Measurements from ENCODE around the gene TRPM3.

TRPM3 gene

DNA sequence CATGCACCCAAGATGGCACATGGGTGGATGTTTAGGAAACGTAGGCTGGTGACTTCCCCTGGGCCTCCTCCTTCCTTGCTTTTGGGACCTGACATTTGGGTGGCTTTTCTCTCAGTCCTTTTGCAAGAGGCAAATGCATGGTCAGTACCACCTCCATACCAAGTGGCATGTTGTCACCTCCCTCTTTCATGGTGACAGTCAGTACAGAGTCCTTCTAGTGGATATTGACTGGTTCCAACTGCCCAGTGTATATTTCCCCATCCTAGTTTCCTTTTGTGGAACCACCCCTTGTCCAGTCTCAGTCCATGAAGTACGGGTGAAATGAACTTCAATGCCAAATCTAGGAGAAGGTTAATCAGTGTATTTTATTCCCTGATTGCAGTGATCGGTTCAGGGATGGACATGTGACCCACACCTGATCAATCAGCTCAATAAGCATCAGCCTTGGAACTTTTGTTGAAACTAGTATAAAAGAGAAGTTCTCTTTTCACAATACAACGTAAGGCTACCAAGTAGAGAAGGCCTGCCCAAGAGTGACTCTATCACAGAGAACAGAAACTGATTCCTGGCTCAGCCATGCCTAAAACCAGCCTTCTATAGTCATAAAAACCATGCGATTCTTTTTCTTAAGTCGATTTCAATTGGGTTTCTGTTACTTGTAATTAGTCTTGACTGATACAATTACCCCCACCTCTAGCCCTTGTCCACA lies 563.6 kb downstream of the TRPM3 start:
- Histone ChIP-seq H3K4me2 (ENCODE audit: low read depth, low read length) (no peak overlapping the region), H3K4me3 (ENCODE audit: low read length) (no peak overlapping the region), H3K27me3 (replicated peaks; ENCODE audit: insufficient read depth, low read length) (no peaks in the 10 kb centered on the region), H3K36me3 (replicated peaks; ENCODE audit: insufficient read depth, low read length) (no peaks in the 10 kb centered on the region), H3K9me2 (replicated peaks; ENCODE audit: insufficient read depth, low read length) (no peaks in the 10 kb centered on the region), H3K9me3 (replicated peaks; ENCODE audit: insufficient read depth, low read length) (no peaks in the 10 kb centered on the region), H3K4me1 (ENCODE audit: low read length) (peaks cover 2% of the 10 kb centered on the region), H2AFZ (ENCODE audit: low read length) (no peak overlapping the region), H3K9ac (ENCODE audit: low read length) (no peak overlapping the region), H3K79me2 (ENCODE audit: low read length) (no peaks in the 10 kb centered on the region), H3F3A (ENCODE audit: insufficient read depth, low read length) (no peaks in the 10 kb centered on the region), H4K20me1 (ENCODE audit: insufficient read depth, low read length) (no peaks in the 10 kb centered on the region), H3K27ac (ENCODE audit: low read length) (no peak overlapping the region)
- TF ChIP-seq, protein P1, sequence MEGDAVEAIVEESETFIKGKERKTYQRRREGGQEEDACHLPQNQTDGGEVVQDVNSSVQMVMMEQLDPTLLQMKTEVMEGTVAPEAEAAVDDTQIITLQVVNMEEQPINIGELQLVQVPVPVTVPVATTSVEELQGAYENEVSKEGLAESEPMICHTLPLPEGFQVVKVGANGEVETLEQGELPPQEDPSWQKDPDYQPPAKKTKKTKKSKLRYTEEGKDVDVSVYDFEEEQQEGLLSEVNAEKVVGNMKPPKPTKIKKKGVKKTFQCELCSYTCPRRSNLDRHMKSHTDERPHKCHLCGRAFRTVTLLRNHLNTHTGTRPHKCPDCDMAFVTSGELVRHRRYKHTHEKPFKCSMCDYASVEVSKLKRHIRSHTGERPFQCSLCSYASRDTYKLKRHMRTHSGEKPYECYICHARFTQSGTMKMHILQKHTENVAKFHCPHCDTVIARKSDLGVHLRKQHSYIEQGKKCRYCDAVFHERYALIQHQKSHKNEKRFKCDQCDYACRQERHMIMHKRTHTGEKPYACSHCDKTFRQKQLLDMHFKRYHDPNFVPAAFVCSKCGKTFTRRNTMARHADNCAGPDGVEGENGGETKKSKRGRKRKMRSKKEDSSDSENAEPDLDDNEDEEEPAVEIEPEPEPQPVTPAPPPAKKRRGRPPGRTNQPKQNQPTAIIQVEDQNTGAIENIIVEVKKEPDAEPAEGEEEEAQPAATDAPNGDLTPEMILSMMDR (IDR thresholded peaks at IDR 0.05; ENCODE audit: low read length) = no peak
- TF ChIP-seq EZH2 (optimal IDR thresholded peaks at IDR 0.05; ENCODE audit: low read depth, low read length) (no peak), EZH2phosphoT487 (IDR thresholded peaks at IDR 0.05; ENCODE audit: low read length) (no peak)
- DNase-seq = no peak

DNA sequence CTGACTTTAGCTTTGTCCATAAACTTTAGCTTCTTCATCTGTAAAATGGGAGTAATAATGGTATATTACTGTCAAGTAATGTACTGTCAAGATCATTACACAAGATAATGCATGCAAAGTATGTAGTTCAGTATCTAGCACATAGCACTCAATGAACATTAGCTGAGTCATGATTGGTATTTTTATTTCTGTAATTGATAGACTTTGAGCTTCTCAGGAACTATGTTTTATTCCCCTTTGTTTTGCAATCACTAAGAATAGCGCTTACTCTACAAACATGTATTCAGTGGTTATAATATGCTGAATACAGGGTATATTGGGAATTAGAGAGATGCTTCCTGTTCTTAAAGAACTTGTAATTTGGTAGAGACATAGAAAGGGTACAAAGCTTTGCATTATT lies 564.6 kb downstream of the TRPM3 start:
- H3K4me2 ChIP-seq (ENCODE audit: low read depth, low read length) = no peak overlapping the region
- DNase-seq = no peak
- H3K27me3 ChIP-seq (replicated peaks; ENCODE audit: insufficient read depth, low read length) = no peaks in the 10 kb centered on the region
- no peak overlapping the region for H3K27ac ChIP-seq (ENCODE audit: low read length)
- H3K4me3 ChIP-seq (ENCODE audit: low read length) = no peak overlapping the region
- no peaks in the 10 kb centered on the region for H3K9me2 ChIP-seq (replicated peaks; ENCODE audit: insufficient read depth, low read length)
- H3K4me1 ChIP-seq (ENCODE audit: low read length) = no peaks in the 10 kb centered on the region
- H3K9me3 ChIP-seq (replicated peaks; ENCODE audit: insufficient read depth, low read length) = no peaks in the 10 kb centered on the region
- H3K9ac ChIP-seq (ENCODE audit: low read length) = no peak overlapping the region
- TF ChIP-seq EZH2phosphoT487 (IDR thresholded peaks at IDR 0.05; ENCODE audit: low read length) (no peak), EZH2 (optimal IDR thresholded peaks at IDR 0.05; ENCODE audit: low read depth, low read length) (no peak)
- TF ChIP-seq, protein P1 (IDR thresholded peaks at IDR 0.05; ENCODE audit: low read length) = no peak
- H2AFZ ChIP-seq (ENCODE audit: low read length) = no peak overlapping the region
- no peaks in the 10 kb centered on the region for H3K79me2 ChIP-seq (ENCODE audit: low read length)
- H3K36me3 ChIP-seq (replicated peaks; ENCODE audit: insufficient read depth, low read length) = no peaks in the 10 kb centered on the region
- no peaks in the 10 kb centered on the region for H4K20me1 ChIP-seq (ENCODE audit: insufficient read depth, low read length)
- H3F3A ChIP-seq (ENCODE audit: insufficient read depth, low read length) = no peaks in the 10 kb centered on the region

DNA sequence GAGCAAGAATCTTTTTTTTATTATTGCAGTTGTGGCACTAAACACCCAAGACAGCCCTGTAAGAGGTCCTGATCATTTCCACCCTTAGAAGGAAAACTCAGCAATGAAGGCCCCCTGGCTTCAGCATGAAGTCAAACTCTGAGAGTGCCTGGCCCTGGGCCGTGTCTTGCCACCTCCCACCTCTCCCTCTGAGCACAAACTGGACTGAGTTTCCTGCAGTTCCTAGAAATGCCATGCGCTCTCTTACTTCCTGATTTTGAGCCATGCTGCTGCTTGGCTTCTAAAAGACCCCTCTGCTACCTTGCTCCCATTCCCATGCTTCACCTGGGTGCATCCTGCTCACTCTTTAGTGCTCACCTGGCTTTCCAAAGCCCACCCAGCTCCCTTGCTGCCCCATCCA lies 566.5 kb downstream of the TRPM3 start:
- no peaks in the 10 kb centered on the region for H3K27me3 ChIP-seq (replicated peaks; ENCODE audit: insufficient read depth, low read length)
- H2AFZ ChIP-seq (ENCODE audit: low read length) = no peak overlapping the region
- DNase-seq = no peak
- H3K9ac ChIP-seq (ENCODE audit: low read length) = no peak overlapping the region
- H3K4me1 ChIP-seq (ENCODE audit: low read length) = no peaks in the 10 kb centered on the region
- no peaks in the 10 kb centered on the region for H3K36me3 ChIP-seq (replicated peaks; ENCODE audit: insufficient read depth, low read length)
- H3K79me2 ChIP-seq (ENCODE audit: low read length) = no peaks in the 10 kb centered on the region
- TF ChIP-seq EZH2phosphoT487 (IDR thresholded peaks at IDR 0.05; ENCODE audit: low read length) (no peak), EZH2 (optimal IDR thresholded peaks at IDR 0.05; ENCODE audit: low read depth, low read length) (no peak)
- TF ChIP-seq, protein P1 (IDR thresholded peaks at IDR 0.05; ENCODE audit: low read length) = no peak
- no peak overlapping the region for H3K27ac ChIP-seq (ENCODE audit: low read length)
- no peaks in the 10 kb centered on the region for H3K9me3 ChIP-seq (replicated peaks; ENCODE audit: insufficient read depth, low read length)
- no peaks in the 10 kb centered on the region for H3F3A ChIP-seq (ENCODE audit: insufficient read depth, low read length)
- H3K4me3 ChIP-seq (ENCODE audit: low read length) = no peak overlapping the region
- no peak overlapping the region for H3K4me2 ChIP-seq (ENCODE audit: low read depth, low read length)
- no peaks in the 10 kb centered on the region for H4K20me1 ChIP-seq (ENCODE audit: insufficient read depth, low read length)
- H3K9me2 ChIP-seq (replicated peaks; ENCODE audit: insufficient read depth, low read length) = no peaks in the 10 kb centered on the region
